ENCODE measurements around the gene HMGCL.
A peak's percentile ranks its signal among the peaks of the same experiment; 100 is the strongest.

DNA sequence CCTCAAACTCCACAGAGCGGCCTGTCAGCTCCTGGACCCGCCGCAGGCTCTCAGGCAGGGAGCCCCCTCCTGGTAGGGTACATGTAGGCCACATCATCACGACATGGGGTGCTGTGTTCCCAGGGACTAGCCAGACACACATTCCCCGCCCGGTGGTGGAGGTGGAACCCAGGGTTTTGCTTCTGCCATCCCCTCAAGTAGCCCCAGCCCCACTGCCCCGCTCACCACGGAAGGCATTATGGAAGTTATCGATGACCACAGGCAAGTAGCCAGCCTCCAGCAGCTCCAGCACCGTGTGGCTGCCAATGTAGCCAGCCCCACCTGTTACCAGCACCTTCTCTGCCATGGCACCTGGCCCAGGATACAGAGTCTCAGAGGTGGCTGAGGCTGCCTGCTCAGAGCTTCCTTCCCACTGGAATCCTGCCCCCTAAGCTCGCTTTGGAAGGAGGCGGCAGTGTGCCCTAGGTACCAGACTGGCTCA lies 26.5 kb downstream of the HMGCL start:
- TF ChIP-seq, protein P1, sequence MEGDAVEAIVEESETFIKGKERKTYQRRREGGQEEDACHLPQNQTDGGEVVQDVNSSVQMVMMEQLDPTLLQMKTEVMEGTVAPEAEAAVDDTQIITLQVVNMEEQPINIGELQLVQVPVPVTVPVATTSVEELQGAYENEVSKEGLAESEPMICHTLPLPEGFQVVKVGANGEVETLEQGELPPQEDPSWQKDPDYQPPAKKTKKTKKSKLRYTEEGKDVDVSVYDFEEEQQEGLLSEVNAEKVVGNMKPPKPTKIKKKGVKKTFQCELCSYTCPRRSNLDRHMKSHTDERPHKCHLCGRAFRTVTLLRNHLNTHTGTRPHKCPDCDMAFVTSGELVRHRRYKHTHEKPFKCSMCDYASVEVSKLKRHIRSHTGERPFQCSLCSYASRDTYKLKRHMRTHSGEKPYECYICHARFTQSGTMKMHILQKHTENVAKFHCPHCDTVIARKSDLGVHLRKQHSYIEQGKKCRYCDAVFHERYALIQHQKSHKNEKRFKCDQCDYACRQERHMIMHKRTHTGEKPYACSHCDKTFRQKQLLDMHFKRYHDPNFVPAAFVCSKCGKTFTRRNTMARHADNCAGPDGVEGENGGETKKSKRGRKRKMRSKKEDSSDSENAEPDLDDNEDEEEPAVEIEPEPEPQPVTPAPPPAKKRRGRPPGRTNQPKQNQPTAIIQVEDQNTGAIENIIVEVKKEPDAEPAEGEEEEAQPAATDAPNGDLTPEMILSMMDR (conservative IDR thresholded peaks at IDR 0.05; ENCODE audit: low read length) = peak; percentile 34; the same call in 1 of the 2 replicates
- no peak for TF ChIP-seq EZH2phosphoT487 (IDR thresholded peaks at IDR 0.05; ENCODE audit: borderline replicate concordance)
